Measurements from ENCODE around the gene SETDB1. TPM values are rescaled to one million over a fixed set of nuclear protein-coding genes. Genes with fewer than 3 reads are reported as not detected.

Gene SETDB1
- total and polyA plus RNA-seq, 10 donors = 16.9 to 82.4 (median 53.6) TPM

GRCh38 chr1:150974580-150975478, 48.7 kb downstream of the SETDB1 start, which contains the start of gene CERS2:
Gene CERS2 (minus strand): TSS chr1:150974835. CDS start chr1:150969090, 5,745 bp downstream.
- no peaks in the 10 kb centered on the region for H3K9me3 ChIP-seq
- H3K36me3 ChIP-seq = no peaks in the 10 kb centered on the region
- H3K27ac ChIP-seq = peak within 1 kb of the TSS; percentile 92 to 97 (median 96)
- intact Hi-C loops (cut with DNase I; ENCODE audit: low total_unique reads) = loop anchor here (10.0 kb wide), 1 partner anchor 50 kb away; the partner anchor contains the start of gene SETDB1
- H3K27me3 ChIP-seq (replicated peaks in 1 of 7) = no peaks in the 10 kb centered on the region
- WGBS, 5 donors = 3 to 15% (median 6%) methylated on average over 24 to 106 of the region's 106 CpGs
- TF ChIP-seq CTCF (IDR thresholded peaks at IDR 0.05 in 8 of 11, conservative IDR thresholded peaks at IDR 0.05 in 3 of 11) (peak in 1 of 11 experiments; percentile 5), POLR2AphosphoS5 (IDR thresholded peaks at IDR 0.05) (peak in 2 of 3 donors; percentile 68 to 69), POLR2A (IDR thresholded peaks at IDR 0.05) (peak in 1 of 3 donors; percentile 23)
- peak; percentile 97 for DNase-seq
- H3K4me1 ChIP-seq = peaks cover 51 to 92% (median 86%) of the 10 kb centered on the region in 6 donors
- H3K4me3 ChIP-seq = peak within 1 kb of the TSS; percentile 67 to 90 (median 75)

- Histone ChIP-seq H3K27me3 (replicated peaks in 1 of 7) (no peaks in the 10 kb centered on the region), H3K4me3 (peak overlapping the region in 1 of 8 donors; percentile 51), H3K9me3 (no peaks in the 10 kb centered on the region), H3K4me1 (peaks cover 49 to 78% (median 73%) of the 10 kb centered on the region in 6 donors), H3K27ac (peak overlapping the region in 7 of 8 donors; percentile 79 to 97 (median 84)), H3K36me3 (no peaks in the 10 kb centered on the region)
- DNase-seq = no peak
- 83 to 94% (median 88%) methylated on average over 9 of the region's 9 CpGs for WGBS, 5 donors
- intact Hi-C loops (cut with DNase I; ENCODE audit: low total_unique reads) = loop anchor here (10.0 kb wide), 1 partner anchor 52 kb away; the partner anchor contains the start of gene SETDB1
- TF ChIP-seq CTCF (IDR thresholded peaks at IDR 0.05 in 8 of 11, conservative IDR thresholded peaks at IDR 0.05 in 3 of 11) = no peak
- no peak for TF ChIP-seq POLR2A (IDR thresholded peaks at IDR 0.05)
- TF ChIP-seq POLR2AphosphoS5 (IDR thresholded peaks at IDR 0.05) = no peak
These were observed 50.2 kb downstream of the SETDB1 start for GRCh38 chr1:150976401-150976821.

- TF ChIP-seq POLR2A (IDR thresholded peaks at IDR 0.05) (no peak), CTCF (IDR thresholded peaks at IDR 0.05 in 8 of 11, conservative IDR thresholded peaks at IDR 0.05 in 3 of 11) (peak in 1 of 11 experiments; percentile 14), POLR2AphosphoS5 (IDR thresholded peaks at IDR 0.05) (peak; percentile 82 to 90 (median 88))
- no peaks in the 10 kb centered on the region for H3K9me3 ChIP-seq
- H3K27ac ChIP-seq = peak overlapping the region; percentile 62 to 97 (median 82)
- H3K4me1 ChIP-seq = peaks cover 43 to 71% (median 66%) of the 10 kb centered on the region in 6 donors
- H3K4me3 ChIP-seq = peak overlapping the region in 1 of 8 donors; percentile 51
- WGBS, 5 donors = 14 to 32% (median 20%) methylated on average over 9 to 11 of the region's 11 CpGs
- no peaks in the 10 kb centered on the region for H3K27me3 ChIP-seq (replicated peaks in 1 of 7)
- H3K36me3 ChIP-seq = no peaks in the 10 kb centered on the region
- intact Hi-C loops (cut with DNase I; ENCODE audit: low total_unique reads) = loop anchor here (10.0 kb wide), 1 partner anchor 52 kb away; the partner anchor contains the start of gene SETDB1
- DNase-seq = peak; percentile 97
These were observed 50.9 kb downstream of the SETDB1 start for GRCh38 chr1:150976879-150977694.
